NCI-H345 (cell line): ENCODE results near the gene AMIGO2.

Source experiments
- DNase-seq: peaks from one replicate; lab custom pipeline; 2025; lab: John Stamatoyannopoulos, UW

AMIGO2 gene

DNA sequence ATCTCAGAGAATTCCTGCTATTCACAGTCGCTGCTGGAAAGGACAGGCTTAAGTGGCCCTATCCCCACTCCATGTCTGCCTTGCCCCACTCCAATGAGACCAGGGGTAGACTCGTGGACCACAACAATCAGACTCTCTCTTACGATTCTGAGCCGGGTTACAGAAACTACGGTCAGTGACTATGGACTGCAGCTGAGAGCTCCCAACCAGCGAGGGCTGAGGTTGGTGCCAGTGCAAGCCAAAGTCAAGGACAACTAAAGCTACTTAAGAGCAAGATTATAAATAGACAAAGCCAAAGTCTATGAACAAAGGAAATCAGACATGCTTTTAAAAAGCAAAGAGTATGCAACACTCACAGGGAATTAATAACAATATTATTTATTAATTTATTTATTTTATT, 18.3 kb upstream of the AMIGO2 start:
- DNase-seq = no peak

DNA sequence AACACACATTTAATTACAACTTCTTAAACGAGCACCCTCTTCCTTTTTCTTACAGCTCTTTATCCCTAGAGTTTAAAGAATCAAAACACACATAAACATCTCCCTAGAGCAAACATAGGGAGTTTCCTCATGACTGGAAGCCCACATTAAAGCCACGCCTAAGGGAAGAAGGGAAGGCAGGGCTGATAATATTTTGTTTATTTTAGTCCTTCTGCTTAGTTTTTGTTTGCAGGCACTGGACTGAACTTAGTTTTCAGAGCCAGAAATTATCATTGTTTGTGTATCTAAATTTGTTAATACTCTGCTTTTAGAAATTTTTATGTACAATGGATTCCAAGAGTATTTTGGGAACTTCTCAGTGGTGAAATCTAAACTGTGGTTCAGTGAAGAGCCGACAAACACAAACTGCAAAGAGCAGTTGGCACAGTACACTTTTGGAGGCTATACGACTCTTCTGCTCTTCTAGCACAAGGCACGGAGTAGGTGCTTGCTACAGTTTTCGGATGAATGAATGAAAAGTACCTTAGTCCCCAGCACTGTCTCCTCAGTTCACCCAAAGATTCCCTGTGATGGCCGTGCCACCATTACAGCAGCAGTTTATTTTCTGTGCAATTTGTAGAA, 17.6 kb upstream of the AMIGO2 start:
- DNase-seq = no peak

DNA sequence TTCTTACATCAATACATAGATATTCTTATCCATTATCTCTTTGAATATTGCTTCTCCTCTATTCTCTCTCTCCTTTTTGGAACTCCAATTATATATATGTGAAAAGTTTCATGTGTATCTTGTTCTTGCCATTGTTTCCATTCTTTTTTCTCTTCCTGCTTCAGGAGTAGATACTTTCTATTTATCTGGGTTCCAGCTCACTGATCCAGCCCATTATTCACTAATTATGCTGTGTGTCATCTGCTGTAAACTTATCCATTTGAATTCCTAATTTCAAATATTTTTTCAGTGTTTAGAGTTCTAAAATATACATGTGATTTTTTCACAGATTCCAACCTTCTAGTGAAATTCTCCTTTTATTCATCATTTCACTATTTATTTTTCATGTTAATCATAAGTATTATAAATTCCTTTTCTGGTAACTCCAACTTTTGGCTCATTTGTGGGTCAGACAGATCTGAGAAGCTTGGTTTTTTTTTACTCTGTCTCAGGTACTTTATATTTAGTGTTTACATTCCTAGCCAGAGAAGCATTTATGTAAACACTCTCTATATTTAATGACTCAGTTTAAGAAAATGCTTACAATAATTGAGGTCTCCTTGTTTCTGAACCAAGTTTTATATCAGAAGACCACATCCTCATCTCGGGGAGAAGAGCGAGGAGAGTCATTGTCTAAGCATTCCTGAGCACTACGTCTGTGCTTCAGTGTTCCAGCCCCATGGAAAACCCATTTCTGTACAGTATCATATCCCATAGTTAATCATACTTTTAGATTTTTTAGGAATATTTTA, 15.9 kb upstream of the AMIGO2 start:
- no peak for DNase-seq

DNA sequence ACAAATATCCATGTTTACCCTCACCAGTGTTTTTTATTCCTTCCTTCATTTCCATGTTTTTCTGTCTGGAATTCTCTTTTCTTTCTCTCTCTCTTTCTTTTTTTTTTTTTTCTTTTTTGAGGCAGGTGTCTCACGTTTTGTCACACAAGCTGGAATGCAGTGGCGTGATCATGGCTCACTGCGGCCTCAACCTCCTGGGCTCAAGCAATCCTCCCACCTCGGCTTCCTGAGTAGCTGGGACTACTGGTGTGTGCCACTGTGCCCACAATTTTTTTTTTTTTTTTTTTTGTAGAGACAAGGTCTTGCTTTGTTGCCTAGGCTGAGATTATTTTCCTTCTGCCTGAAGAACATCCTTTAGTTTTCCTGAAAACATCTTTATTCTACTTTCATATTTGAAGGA, 15.0 kb upstream of the AMIGO2 start:
- DNase-seq = no peak

DNA sequence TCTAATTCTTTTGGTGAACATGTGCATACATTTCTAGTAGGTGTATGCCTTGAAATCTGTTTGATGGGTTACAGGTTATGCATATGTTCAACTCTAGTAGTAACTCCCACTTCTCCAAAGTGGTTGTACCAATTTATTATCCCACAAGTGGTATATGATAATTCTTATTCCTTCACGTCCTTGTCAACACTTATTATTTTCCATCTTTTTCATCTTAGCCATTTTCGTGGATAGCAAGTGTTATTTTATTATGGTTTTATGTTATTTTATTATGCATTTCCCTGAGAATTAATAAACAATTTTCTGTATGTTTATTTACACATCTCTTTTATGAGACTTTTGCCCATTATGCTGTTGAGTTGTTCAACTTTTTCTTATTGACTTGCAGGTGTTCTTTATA, 11.2 kb upstream of the AMIGO2 start:
- DNase-seq = no peak

DNA sequence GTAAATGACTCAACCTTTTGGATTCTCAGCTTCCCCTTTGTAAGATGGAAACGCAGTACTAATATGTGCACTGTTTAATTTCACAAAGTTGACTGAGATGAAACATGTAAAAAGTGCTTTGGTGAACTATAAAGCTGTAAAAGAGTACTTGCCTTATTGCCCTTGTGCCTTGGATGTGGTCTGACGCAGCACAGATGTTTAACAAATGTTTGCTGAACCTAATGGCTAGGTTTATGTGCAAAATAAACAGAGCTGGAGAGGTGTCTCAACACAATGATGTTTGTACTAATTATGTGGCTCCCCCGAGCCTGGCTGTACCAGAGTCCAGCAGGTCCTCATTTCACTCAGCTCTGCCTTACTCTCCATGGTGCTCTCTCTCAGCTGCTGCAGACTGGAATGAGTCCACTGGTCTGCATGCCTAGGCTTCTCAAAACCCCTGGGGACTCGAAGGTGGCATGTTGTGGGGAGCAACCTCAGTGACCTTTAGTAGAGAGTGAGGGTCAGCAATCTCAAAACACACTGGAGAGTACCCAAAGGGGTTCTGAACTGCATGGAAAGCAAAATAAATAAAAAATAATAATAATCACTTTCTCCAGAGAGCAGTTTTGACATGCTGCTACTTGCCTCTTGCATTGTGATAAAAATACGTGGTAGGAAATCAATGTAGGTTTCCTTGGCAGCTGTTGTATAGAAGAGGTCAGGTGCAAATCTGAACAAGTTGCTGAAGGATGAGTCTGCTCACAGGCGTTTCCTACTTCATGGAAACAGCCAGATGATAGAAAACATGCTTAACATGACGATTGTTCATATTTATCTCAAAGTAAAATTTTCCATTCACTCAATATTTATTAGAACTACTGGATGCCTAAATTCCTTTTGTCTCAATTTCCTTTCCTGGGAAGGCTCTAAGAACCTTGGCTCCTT, 8.5 kb upstream of the AMIGO2 start:
- DNase-seq = peak; percentile 63

DNA sequence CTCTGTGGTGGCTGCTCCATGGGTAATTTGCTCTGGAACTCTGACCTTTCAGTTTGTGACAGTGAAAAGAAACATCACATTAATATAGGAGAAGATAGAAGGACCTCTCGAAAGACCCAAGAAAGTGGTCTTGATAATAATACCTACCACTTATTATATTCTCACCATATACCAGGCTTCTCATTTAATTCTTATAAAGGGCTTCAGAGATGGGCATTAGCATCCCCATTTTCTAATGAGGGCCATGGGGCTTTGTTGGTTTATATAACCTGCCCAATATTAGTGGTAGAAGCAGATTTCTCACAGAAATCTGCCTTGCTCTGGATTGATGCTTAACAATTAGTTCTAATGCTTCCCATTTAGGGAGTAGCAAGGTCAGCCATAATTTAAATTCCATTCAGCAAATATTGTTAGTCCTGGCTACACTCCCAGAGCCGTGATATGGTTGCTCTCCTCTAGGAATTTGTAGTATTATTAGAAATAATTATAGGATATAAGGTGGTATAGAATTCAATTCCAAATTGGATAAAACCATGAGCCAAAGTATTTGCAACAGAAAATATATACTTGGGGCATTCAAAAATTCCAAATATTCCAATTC, 7.4 kb upstream of the AMIGO2 start:
- no peak for DNase-seq

DNA sequence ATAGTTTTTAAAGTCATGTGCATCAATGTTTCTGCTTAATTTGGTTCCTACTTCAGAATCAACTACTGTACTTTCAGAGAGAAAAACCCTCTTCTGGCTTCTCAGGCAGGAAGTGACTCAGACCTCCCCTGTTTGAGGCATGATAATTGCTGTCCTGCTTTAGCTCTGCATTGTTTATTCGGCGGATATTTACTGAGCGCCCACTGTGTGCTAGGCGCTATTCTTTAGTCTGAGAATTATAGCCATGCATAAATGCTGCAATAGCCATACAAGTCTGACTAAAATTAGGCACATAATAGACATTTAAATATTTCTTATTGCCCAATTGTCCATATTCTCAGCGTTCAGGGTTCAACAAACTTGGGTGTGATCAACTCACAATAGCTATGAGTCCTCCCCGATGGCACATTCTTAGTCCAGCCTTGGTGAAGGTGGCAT, 6.1 kb upstream of the AMIGO2 start:
- peak; percentile 48 for DNase-seq

DNA sequence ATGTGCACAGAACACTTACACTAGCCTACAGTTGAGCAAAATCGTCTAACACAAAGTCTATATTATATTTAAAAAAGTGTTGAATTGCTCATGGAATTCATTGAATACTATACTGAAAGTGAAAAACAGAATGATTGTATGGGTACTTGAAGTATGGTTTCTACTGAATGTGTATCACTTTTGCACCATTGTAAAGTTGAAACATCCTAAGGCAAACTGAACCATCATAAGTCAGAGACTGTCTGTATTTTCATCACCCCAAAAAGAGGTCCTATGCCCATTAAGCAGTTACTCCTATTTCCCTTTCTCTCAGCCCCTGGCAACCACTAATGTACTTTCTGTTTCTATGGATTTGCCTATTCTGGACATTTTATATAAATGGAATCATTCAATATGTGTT, 4.4 kb upstream of the AMIGO2 start:
- DNase-seq = no peak

DNA sequence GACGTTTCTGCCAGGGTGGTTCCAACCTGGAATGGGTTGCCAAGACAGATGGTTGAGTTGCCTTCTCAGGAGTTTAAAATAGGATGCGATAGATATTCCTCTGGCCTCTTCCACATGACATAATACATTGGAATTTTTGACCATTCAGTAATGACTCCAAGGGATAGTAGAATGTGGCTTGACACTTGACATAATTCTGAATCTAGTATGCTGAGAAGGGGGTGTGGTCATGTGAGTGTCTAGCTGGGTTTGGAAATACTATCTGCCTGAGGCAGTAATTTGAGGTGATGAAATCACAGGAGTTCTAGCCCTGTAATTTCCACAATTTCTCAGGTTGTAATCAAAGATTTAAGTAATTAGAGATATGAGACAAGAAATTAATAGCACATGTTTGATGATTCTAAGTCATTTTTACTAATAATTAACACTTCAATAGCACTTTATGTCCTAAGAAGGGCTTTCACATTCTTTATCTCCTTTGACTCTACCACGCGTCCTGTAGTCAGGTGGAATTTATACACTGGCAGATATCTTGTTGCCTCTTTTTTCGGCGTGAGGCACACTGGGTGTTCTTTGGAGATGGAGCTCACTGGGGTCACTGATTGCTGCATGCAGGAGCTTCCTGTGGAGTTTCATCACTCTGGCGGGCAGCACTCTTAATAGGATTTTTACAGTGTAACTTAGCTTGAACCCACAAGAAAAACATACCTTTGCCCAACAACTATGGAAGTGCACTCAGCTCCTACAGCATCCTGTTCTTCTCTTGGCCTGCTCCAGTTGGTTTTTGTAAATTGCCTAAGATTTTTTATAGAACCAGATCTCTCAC, 3.2 kb upstream of the AMIGO2 start:
- DNase-seq = peak; percentile 13

DNA sequence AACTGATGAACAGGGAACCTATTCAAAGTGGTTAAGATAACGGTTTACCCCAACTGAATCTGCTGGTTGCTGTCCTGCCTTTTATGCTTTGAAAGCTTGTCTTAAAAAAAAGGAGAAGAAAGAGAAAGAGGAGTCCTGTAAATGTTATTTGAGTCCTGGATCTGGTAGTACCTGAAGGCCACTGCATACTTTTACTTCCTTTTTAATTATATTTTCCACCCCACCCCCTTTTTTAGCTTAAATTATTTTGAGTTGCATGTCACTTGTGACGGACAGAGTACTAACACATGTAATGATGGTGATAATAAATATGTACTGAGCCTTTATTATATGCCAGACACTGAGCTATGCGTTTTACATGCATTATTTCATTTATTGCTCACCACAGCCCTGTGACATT, 2.5 kb upstream of the AMIGO2 start:
- no peak for DNase-seq

DNA sequence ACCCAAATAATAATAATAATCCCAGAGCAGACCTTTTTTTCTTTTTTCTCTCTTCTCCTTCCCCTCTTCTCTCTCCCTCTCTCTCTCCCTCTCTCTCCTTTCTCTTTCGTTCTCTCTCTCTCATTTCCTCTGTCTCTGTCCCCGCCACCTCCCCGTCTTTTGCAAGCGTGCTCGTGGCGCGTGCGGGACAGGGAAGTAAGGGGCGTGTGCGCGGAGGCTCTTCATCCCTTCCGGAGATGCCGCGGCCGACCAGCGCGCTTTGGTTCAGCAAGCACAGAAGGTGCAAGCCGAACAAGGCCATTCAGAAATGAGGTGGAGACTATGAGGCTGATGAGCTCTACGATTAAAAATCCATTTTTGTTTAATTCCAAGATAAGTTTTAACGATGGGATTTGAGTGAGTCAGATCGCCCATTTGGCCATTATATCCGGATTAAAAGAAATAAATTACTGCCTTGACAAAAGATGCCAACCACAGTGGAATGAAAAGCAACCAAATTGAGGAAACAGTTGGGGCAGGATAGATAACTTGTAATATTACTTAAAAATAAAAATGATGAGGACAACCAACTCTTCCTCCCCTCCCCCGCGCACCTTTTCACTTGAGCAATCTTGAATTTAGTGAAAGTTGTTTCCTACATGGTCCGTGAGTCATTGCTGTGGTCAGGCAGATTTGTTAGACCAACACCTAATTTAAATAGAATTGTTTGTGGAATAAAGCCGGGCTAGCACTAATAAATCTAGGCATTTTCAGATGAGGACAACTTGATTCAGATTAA, 1.2 kb upstream of the AMIGO2 start:
- DNase-seq = peak; percentile 11

DNA sequence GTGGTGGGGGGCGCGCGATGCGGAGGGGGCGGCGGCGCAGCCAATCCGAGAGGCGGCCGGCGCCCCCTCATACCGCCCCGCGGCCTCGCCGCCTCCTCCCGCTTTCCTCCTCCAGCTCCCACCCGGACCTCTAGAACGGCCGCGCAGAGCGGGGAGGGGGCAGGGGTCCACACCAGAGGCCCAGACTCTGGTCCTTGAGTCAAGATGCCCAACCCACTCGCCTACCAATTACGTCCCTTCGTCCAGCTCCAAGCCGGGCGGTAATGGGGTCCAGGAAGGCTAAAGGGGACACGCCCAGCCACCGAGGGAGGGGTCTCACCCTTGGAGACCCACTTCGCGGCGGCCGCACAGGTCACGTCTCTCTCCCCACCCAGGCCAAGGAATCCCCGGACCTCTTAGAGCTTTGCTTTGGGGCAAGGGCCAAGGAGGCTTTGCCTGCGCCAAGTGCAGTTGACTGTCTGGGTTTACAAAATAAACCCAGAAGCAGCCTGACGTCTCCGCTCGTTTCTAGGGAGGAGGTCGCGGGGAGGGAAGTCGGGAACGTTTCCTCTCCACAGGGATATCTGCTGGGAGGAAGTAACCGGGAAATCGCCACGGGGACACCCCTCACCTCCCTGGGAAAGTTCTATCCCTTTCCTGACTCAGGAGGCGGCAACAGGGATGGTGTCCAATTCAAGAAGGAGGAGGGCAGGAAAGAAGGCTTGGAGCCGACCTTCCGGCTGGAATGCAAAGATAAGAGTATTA, 394 bp upstream of the AMIGO2 start:
- peak; percentile 35 for DNase-seq

DNA sequence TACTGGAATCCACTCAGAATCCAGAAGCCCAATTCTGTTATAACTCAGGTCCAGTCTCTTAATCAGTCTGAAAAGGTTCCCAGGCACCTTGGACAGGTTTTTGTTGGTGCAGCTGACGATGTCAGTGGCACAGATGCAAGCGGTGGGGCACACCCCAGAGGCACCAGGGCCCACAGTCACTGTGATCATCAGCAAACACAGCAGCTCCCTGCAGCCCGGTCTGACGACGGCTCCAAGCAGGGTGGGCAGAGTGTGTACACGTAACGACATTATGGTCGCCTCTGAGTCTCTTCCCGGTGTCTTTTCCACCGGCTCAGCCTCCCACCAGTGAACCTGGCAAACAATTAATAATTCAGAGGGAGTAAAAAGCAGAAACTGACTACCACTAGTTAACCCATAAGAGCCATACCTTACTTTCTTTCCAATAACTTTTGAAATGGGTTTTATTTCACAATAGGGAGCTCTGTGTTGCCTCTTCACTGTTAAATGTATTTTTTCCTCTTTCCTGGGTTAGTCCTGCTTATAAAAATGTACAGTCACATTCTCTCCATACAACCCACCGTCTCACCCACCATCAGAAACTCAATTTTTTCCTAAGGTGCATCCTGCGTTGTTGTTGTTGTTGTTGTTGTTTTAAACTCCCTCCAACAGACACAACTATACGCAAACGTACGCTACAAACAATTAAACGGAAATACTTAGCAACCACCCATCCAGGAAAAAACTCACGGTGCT, 859 bp downstream of the AMIGO2 start:
- DNase-seq = peak; percentile 11

DNA sequence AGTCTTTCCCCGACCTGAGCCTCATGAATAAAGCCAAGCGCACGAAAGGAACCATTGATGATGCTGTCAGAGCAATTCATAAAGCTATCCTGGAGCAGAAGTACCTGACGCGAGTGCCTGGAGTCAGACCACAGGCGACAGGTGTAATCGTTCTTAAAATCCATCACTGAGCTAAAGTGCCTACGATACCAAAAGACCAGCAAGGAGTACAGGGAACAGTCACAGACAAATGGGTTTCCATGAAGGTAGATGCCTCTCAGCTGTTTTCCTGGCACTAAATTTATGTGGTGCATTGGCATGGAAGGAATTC, 1.7 kb downstream of the AMIGO2 start:
- DNase-seq = no peak

DNA sequence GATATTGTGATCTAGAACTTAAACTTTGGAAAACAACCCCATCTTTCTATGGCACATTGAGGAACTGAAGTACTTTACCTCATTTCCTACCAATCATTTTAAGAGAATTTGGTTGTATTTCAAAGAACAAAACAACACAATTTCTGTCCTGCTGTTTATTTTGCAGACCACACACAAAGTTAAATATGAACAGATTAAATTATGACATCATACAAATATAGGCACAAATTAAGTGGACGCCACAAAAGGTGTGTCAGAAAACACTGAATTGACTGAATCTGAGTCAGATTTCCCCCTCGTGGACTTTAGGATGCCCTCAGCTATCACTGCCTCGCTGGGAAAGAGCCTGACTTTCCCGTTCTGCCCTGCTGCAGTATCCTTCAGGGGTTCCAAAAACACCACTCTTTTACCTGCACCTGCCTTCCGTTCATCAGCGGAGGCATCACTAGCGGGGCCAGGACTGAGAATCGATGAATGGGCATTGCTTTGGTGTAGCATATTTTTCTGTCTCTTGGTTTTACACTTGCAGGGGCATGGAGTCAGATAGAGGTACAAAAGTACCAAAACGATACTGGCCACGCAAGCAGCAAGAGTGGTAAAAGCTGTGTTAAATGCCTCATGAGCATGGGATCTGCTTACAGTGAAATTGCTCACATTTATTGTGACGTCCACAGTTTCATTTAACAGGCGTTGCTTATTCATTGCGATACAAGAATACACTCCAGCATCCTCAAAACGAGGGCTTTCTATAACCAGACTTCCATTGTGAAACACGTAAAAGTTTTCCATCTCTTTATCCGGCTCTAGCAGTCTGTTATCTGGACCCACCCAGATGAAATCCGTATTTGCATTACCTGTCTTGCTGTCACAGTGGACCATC, 2.3 kb downstream of the AMIGO2 start:
- no peak for DNase-seq

DNA sequence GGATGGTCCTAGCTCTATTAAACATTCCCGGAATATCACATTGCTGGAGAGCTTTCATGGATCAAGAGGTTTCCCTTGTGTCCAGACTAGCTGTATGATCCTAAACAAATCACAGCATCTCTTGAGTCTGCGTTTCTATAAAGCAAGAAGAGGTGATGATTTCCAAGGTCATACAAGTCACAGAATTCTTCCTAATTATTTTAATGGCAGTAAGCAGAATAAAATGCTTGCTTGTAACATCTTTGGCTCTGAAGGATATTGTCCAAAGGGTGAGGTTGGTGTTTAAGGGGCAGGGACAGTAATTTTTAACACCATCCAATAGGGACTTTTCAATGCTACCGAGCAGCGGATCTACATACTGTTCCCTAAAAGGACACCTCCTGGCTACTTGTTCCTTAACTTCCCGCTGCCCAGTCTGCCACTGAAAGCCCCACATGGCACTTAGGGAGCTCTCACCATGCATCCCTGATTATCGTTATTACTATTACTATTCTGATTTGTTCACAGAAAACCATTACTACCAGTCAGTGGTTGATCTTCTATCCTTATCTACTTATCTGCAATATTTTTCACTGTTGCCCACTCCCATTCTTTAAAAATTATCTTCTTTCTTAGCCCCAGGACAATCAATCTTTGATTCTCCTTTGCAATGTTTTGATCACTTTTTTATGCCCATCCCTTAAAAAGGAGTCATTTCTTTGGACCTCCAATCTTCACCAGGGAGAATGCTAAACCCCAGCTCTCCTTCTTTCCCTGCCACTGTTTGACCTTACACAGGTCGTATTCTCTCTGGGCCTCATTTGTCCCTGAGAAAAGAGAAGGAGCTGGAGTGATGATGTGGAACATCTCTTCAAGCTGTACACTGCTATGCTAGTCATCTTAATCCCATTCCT, 4.3 kb downstream of the AMIGO2 start:
- DNase-seq = no peak
